ENCODE measurements around the gene FHIT.

GRCh38 chr3:60250206-60250605 lies 1001.0 kb downstream of the FHIT start:
- TF ChIP-seq CTCF (IDR thresholded peaks at IDR 0.05; ENCODE audit: low read depth, low read length, poor library complexity, severe bottlenecking) (no peak), EZH2phosphoT487 (IDR thresholded peaks at IDR 0.05; ENCODE audit: borderline replicate concordance, low read length) (no peak)
